K562 (cell line): Measurements from ENCODE around the gene IFT172. TPM values are rescaled to one million over a fixed set of nuclear protein-coding genes. Genes with fewer than 3 reads are reported as not detected.
A peak's percentile ranks its signal among the peaks of the same experiment; 100 is the strongest.

Experiments used
- ATAC-seq: fragments of 200-7000 bp; cut with Tn5 transposase; 3 replicates; pipeline ENCODE4 v1.9.1; 2020; ENCODE audit warnings: moderate library complexity
- BruUV-seq: library from RNA; stranded (reverse); fragments of 400-500 nt; replicated peaks from 2 replicates; lab custom pipeline; 2021; lab: Mats Ljungman, UMichigan
- CTCF ChIA-PET: fragments of 300-600 bp; formaldehyde crosslinking; extraction: SDS; loops from one replicate; lab custom pipeline; 2021; ENCODE audit warnings: low intra/inter-chr PET ratio; lab: Yijun Ruan, JAX
- POLR2A ChIA-PET: fragments of 300-600, 350-650 bp; sonication (Branson Sonifier 250); formaldehyde crosslinking; extraction: SDS; loops from one replicate; lab custom pipeline; 2021; ENCODE audit warnings: antibody characterized with exemption, inconsistent platforms; lab: Yijun Ruan, JAX
- DNase-seq, 4 experiments: peaks; one replicate each; pipeline versions ENCODE4 v3.0.0 to v3.0.0-alpha.2; 2011 to 2018; ENCODE audit warnings: low spot score in 3 of 4, mixed read lengths in 3 of 4; ENCODE audit errors: extremely low read depth in 1 of 4
- FAIRE-seq: peaks from 2 replicates; lab custom pipeline; 2011; peaks lifted over from hg19 to GRCh38; lab: Jason Lieb, UNC
- H2AFZ ChIP-seq: 2 replicates; pipeline ENCODE4 v1.6.0; 2011; ENCODE audit warnings: low read depth, low read length, control low read depth, inconsistent platforms
- H3K27ac ChIP-seq: fragments of 200-600 bp; 3 replicates; pipeline ENCODE4 v1.8.0; 2011; ENCODE audit warnings: low read depth, mild to moderate bottlenecking, control low read depth, inconsistent platforms, low read length, moderate library complexity, mixed read lengths; ENCODE audit errors: extremely low read depth
- H3K27me3 ChIP-seq, 2 experiments: fragments of 300-600 bp in 1 of 2; 2 replicates in 1 of 2; 3 replicates in 1 of 2; pipeline versions ENCODE4 v1.6.0 to v1.8.0; 2011; ENCODE audit warnings: inconsistent platforms in 2 of 2, low read length in 2 of 2, mild to moderate bottlenecking in 1 of 2, mixed read lengths in 1 of 2, moderate library complexity in 1 of 2; ENCODE audit not compliant: control insufficient read depth in 2 of 2, insufficient read depth in 2 of 2
- H3K36me3 ChIP-seq: fragments of 300-600 bp; 3 replicates; pipeline ENCODE4 v1.8.0; 2011; ENCODE audit warnings: mild to moderate bottlenecking, low read length, inconsistent platforms; ENCODE audit not compliant: control insufficient read depth, insufficient read depth
- H3K4me1 ChIP-seq, 2 experiments: fragments of 200-600 bp in 1 of 2; replicated peaks in 1 of 2; 2 replicates in 1 of 2; 3 replicates in 1 of 2; pipeline versions ENCODE4 v1.5.1 to v1.8.0; 2011; ENCODE audit warnings: inconsistent platforms in 2 of 2, low read length in 2 of 2, mild to moderate bottlenecking in 1 of 2, mixed read lengths in 1 of 2, moderate library complexity in 1 of 2; ENCODE audit not compliant: control insufficient read depth in 2 of 2, insufficient read depth in 2 of 2
- H3K4me2 ChIP-seq: 2 replicates; pipeline ENCODE4 v1.6.1; 2011; ENCODE audit warnings: low read length, control low read depth, inconsistent platforms, mixed read lengths; ENCODE audit not compliant: insufficient read depth
- H3K4me3 ChIP-seq: fragments of 200-600 bp; sonication (generic), shearing (Covaris generic); 2 replicates; pipeline ENCODE4 v1.5.1; 2016; ENCODE audit warnings: control low read depth, inconsistent platforms
- H3K79me2 ChIP-seq: fragments of 200-600 bp; 3 replicates; pipeline ENCODE4 v1.8.0; 2011; ENCODE audit warnings: low read length, inconsistent platforms; ENCODE audit not compliant: control insufficient read depth, insufficient read depth
- H3K9ac ChIP-seq, 2 experiments: 2 replicates each; pipeline versions ENCODE4 v1.6.0 to v1.6.1; 2011; ENCODE audit warnings: low read depth in 2 of 2, low read length in 2 of 2, control low read depth in 1 of 2, inconsistent platforms in 1 of 2, mild to moderate bottlenecking in 1 of 2, mixed read lengths in 1 of 2; ENCODE audit not compliant: insufficient read depth in 1 of 2
- H3K9me1 ChIP-seq: one replicate; pipeline ENCODE4 v1.6.0; 2011; ENCODE audit warnings: inconsistent platforms, mild to moderate bottlenecking, low read length, moderate library complexity; ENCODE audit not compliant: control insufficient read depth, insufficient read depth
- H3K9me3 ChIP-seq: replicated peaks from 2 replicates; pipeline ENCODE4 v1.5.1; 2011; ENCODE audit warnings: low read depth, low read length, inconsistent platforms; ENCODE audit not compliant: control insufficient read depth, insufficient read depth
- H4K20me1 ChIP-seq: replicated peaks from 2 replicates; pipeline ENCODE4 v1.6.1; 2011; ENCODE audit warnings: low read length, inconsistent platforms, mixed read lengths; ENCODE audit not compliant: control insufficient read depth, insufficient read depth
- CBFB ChIP-seq: sonication (generic); formaldehyde crosslinking; IDR thresholded peaks from 2 replicates; pipeline ENCODE4 v1.4.0; 2020; ENCODE audit warnings: mild to moderate bottlenecking, missing genetic modification reagents
- CHCHD3 ChIP-seq: fragments of 250-450 bp; sonication (Bioruptor Pico); IDR thresholded peaks from 2 replicates; pipeline ENCODE4 v2.1.2; 2022; ENCODE audit warnings: mild to moderate bottlenecking
- EGR1 ChIP-seq: fragments of 450-650 bp; conservative IDR thresholded peaks from 2 replicates; pipeline ENCODE4 v1.6.1; 2017; ENCODE audit warnings: mild to moderate bottlenecking
- FOXJ3 ChIP-seq: sonication (generic); formaldehyde crosslinking; IDR thresholded peaks from 2 replicates; pipeline ENCODE4 v1.4.0; 2020; ENCODE audit warnings: mild to moderate bottlenecking, missing genetic modification reagents
- FOXP1 ChIP-seq: sonication (generic); formaldehyde crosslinking; IDR thresholded peaks from 2 replicates; pipeline ENCODE4 v1.8.0; 2022; ENCODE audit warnings: mild to moderate bottlenecking, missing genetic modification reagents
- MAFF ChIP-seq: IDR thresholded peaks from 2 replicates; pipeline ENCODE4 v1.6.1; 2012; ENCODE audit warnings: low read length, improper control_type of control experiment
- PCBP1 ChIP-seq: fragments of 200-400 bp; formaldehyde crosslinking; IDR thresholded peaks from 2 replicates; pipeline ENCODE4 v1.6.1; 2018; ENCODE audit warnings: mild to moderate bottlenecking, low read depth, low read length; ENCODE audit not compliant: poor library complexity, severe bottlenecking
- PRMT5 ChIP-seq: sonication (generic); formaldehyde crosslinking; IDR thresholded peaks from 2 replicates; pipeline ENCODE4 v1.5.0; 2020; ENCODE audit warnings: missing genetic modification reagents
- TCF7 ChIP-seq: sonication (generic); IDR thresholded peaks from 2 replicates; pipeline ENCODE4 v1.6.1; 2016; ENCODE audit warnings: antibody characterized with exemption, borderline replicate concordance
- TCFL5 ChIP-seq: fragments of 250-450 bp; sonication (Bioruptor Pico); conservative IDR thresholded peaks from 2 replicates; pipeline ENCODE4 v1.6.1; 2021; ENCODE audit warnings: mild to moderate bottlenecking, moderate library complexity, matching md5 sums
- ZKSCAN1 ChIP-seq: fragments of 150-350 bp; IDR thresholded peaks from 2 replicates; pipeline ENCODE4 v1.6.1; 2016; ENCODE audit warnings: low read depth, low read length
- ZNF140 ChIP-seq: fragments of 250-450 bp; sonication (Bioruptor Pico); IDR thresholded peaks from 2 replicates; pipeline ENCODE4 v1.8.0; 2021; ENCODE audit warnings: moderate library complexity, mild to moderate bottlenecking, inconsistent platforms
- ZNF146 ChIP-seq: IDR thresholded peaks from one replicate; pipeline ENCODE4 v1.6.1; 2018; ENCODE audit warnings: missing compliant biosample characterization; ENCODE audit not compliant: unreplicated experiment
- WGBS: fragments of 100-300 bp; shearing (Covaris generic); methylation state at CpG from one replicate; pipeline ENCODE4 v1.1.6; 2016; ENCODE audit warnings: low coverage, mixed read lengths; ENCODE audit not compliant: insufficient coverage; ENCODE audit errors: missing lambda C conversion rate; 5-methylcytosine and 5-hydroxymethylcytosine counted together
- in situ Hi-C: fragments of 300-500 bp; cut with MboI; formaldehyde crosslinking; loops from 4 replicates; pipeline ENCODE4 v1.15.0; 2018; ENCODE audit warnings: inconsistent platforms, mixed read lengths
- intact Hi-C: fragments of 100-400 bp; cut with micrococcal nuclease; formaldehyde crosslinking; loops from 2 replicates; pipeline ENCODE4 v1.14.2; 2022
- polyA plus RNA-seq, 8 experiments: library from polyadenylated mRNA; depleted of rRNA in 4 of 8; stranded (reverse) in 5 of 8; unstranded in 3 of 8; fragments of >200 nt; fragmentation: Nextera tagmentation in 2 of 8; fragmentation: Illumina TruSeq in 1 of 8; extraction: Ambion mirVana in 2 of 8; extraction: Trizol in 1 of 8; gene quantifications; 2 replicates each; pipeline versions ENCODE4 v1.2.1 to v1.2.3, GENCODE V29; 2011 to 2014; ENCODE audit warnings: inconsistent platforms in 1 of 8, missing spikeins in 1 of 8
- total RNA-seq, 7 experiments: library from RNA; depleted of rRNA in 6 of 7; stranded (reverse); fragments of >200 nt in 6 of 7; fragmentation: Illumina TruSeq in 2 of 7; extraction: Trizol in 2 of 7; gene quantifications; 2 replicates each; pipeline versions ENCODE4 v1.2.1 to v1.2.3, GENCODE V29; 2011 to 2021; ENCODE audit warnings: low replicate concordance in 1 of 7
- TF ChIP-seq, protein P1 (sequence below): fragments of 450-650 bp; formaldehyde crosslinking; IDR thresholded peaks from 2 replicates; pipeline ENCODE4 v1.4.0; 2020; ENCODE audit warnings: mild to moderate bottlenecking, moderate library complexity
- TF ChIP-seq, protein P2 (sequence below): fragments of 450-650 bp; IDR thresholded peaks from 2 replicates; pipeline ENCODE4 v1.6.1; 2018; ENCODE audit not compliant: partially characterized antibody
- TF ChIP-seq, protein P3 (sequence below), 2 experiments: IDR thresholded peaks; 2 replicates each; pipeline ENCODE4 v1.6.1; 2011; ENCODE audit warnings: borderline replicate concordance in 1 of 2, control low read depth in 1 of 2, low read depth in 1 of 2, low read length in 1 of 2, mild to moderate bottlenecking in 1 of 2, mixed read lengths in 1 of 2, moderate library complexity in 1 of 2; ENCODE audit not compliant: insufficient read depth in 1 of 2, insufficient read length in 1 of 2, poor library complexity in 1 of 2, severe bottlenecking in 1 of 2; ENCODE audit errors: extremely low read depth in 1 of 2

The IFT172 gene
- total and polyA plus RNA-seq, 9 of the 15 experiments (the other 6 are each of a cell fraction or from before 2014, with no cell fraction given): 5.6 to 19.1 (median 13.5) TPM

DNA sequence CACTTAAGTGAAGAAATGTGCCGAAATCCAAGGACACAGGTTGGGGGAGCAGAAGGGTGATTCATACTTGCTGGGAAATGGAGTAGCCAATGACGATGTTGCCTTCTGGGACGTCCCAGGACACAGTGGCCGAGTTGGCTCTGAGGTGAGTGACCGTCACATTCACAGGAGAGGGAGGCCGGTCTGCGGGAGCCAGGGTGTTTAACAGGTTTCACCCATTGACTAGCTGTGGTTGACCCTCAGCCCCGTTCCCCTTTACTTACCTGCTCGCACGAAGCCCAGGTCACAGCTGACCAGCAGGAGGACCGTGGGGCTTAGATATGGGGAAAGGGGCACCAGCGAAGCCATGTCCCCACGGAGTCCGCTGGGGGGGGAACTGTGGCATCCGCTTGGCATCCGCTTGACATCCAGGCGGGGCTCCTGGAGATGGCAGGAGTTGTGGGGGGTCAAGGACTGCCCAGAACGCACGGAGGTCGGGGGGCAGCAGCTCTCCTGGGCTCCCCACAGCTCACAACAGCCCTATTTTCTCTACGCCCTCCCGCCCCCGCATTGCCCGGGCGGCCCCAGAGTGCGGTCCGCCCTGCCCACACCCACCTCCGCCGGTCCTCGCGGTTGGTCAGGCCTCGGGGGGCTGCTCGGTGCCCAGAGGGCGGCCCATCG is 4.9 kb upstream of the IFT172 start:
- no TSS peak for BruUV-seq
- H3K27me3 ChIP-seq: no peaks in the 10 kb centered on the region; a peak in 1 of 5 replicates
- POLR2A ChIA-PET: interaction anchor here (0.6 kb wide), 1 partner anchor 59 kb away, joined by 3 read pairs; no protein-coding TSS in a partner anchor
- whole genome bisulfite sequencing: 21% methylated on average over 24 of the region's 35 CpGs
- peak overlapping the region; percentile 52 to 87; a peak in 3 of 4 replicates for H3K9ac ChIP-seq
- no peaks in the 10 kb centered on the region for H3K9me3 ChIP-seq
- intact Hi-C loops (no loop called here), in situ Hi-C loops (no loop called here)
- ATAC-seq (peak; percentile 13), DNase-seq (peak in 3 of 4 experiments; percentile 24 to 79 (median 77)), FAIRE-seq (no peak)
- no peaks in the 10 kb centered on the region for H3K36me3 ChIP-seq
- peaks cover 20 to 22% of the 10 kb centered on the region in 2 experiments; a peak in 4 of 5 replicates for H3K4me1 ChIP-seq
- peaks cover under 1% of the 10 kb centered on the region; the same call in 2 of the 3 replicates for H3K79me2 ChIP-seq
- no peaks in the 10 kb centered on the region for H3K9me1 ChIP-seq
- peak overlapping the region; percentile 58 for H3K4me3 ChIP-seq
- CTCF ChIA-PET: no interaction called here
- H3K4me2 ChIP-seq: peak overlapping the region; percentile 71
- H3K27ac ChIP-seq: no peak overlapping the region
- no peaks in the 10 kb centered on the region for H4K20me1 ChIP-seq
- peak overlapping the region; percentile 89 for H2AFZ ChIP-seq
- TF ChIP-seq TCFL5 (CRISPR knock-in tag) (no peak), FOXJ3 (CRISPR knock-in tag) (no peak), EGR1 (peak; percentile 92), FOXP1 (CRISPR knock-in tag) (no peak), TCF7 (no peak), CBFB (0 out of 2 replicates have a peak, but pooled peaks have one; percentile 60), ZNF140 (CRISPR knock-in tag) (no peak), ZKSCAN1 (no peak), MAFF (no peak), ZNF146 (CRISPR knock-in tag) (no peak), PCBP1 (peak; percentile 25), PRMT5 (CRISPR knock-in tag) (no peak), CHCHD3 (CRISPR knock-in tag) (no peak)
- TF ChIP-seq, protein P1, sequence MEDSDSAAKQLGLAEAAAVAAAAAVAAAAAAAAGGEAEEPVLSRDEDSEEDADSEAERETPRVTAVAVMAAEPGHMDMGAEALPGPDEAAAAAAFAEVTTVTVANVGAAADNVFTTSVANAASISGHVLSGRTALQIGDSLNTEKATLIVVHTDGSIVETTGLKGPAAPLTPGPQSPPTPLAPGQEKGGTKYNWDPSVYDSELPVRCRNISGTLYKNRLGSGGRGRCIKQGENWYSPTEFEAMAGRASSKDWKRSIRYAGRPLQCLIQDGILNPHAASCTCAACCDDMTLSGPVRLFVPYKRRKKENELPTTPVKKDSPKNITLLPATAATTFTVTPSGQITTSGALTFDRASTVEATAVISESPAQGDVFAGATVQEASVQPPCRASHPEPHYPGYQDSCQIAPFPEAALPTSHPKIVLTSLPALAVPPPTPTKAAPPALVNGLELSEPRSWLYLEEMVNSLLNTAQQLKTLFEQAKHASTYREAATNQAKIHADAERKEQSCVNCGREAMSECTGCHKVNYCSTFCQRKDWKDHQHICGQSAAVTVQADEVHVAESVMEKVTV (CRISPR knock-in tag): no peak
- TF ChIP-seq, protein P2, sequence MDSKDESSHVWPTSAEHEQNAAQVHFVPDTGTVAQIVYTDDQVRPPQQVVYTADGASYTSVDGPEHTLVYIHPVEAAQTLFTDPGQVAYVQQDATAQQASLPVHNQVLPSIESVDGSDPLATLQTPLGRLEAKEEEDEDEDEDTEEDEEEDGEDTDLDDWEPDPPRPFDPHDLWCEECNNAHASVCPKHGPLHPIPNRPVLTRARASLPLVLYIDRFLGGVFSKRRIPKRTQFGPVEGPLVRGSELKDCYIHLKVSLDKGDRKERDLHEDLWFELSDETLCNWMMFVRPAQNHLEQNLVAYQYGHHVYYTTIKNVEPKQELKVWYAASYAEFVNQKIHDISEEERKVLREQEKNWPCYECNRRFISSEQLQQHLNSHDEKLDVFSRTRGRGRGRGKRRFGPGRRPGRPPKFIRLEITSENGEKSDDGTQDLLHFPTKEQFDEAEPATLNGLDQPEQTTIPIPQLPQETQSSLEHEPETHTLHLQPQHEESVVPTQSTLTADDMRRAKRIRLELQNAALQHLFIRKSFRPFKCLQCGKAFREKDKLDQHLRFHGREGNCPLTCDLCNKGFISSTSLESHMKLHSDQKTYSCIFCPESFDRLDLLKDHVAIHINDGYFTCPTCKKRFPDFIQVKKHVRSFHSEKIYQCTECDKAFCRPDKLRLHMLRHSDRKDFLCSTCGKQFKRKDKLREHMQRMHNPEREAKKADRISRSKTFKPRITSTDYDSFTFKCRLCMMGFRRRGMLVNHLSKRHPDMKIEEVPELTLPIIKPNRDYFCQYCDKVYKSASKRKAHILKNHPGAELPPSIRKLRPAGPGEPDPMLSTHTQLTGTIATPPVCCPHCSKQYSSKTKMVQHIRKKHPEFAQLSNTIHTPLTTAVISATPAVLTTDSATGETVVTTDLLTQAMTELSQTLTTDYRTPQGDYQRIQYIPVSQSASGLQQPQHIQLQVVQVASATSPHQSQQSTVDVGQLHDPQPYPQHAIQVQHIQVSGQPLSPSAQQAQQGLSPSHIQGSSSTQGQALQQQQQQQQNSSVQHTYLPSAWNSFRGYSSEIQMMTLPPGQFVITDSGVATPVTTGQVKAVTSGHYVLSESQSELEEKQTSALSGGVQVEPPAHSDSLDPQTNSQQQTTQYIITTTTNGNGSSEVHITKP: no peak
- TF ChIP-seq, protein P3, sequence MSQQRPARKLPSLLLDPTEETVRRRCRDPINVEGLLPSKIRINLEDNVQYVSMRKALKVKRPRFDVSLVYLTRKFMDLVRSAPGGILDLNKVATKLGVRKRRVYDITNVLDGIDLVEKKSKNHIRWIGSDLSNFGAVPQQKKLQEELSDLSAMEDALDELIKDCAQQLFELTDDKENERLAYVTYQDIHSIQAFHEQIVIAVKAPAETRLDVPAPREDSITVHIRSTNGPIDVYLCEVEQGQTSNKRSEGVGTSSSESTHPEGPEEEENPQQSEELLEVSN (IDR thresholded peaks at IDR 0.05; ENCODE audit: borderline replicate concordance in 1 of 2, extremely low read depth in 1 of 2, insufficient read depth in 1 of 2, insufficient read length in 1 of 2, low read depth in 1 of 2, low read length in 1 of 2, poor library complexity in 1 of 2, severe bottlenecking in 1 of 2): peak in 1 of 2 experiments; percentile 15
